ENCODE measurements around the gene GDF15. TPM values are rescaled to one million over a fixed set of nuclear protein-coding genes. Genes with fewer than 3 reads are reported as not detected.
A peak's percentile ranks its signal among the peaks of the same experiment; 100 is the strongest.
"Not testable (repeated sequence)": the region's sequence is repeated elsewhere in the genome, so short reads cannot be mapped to it uniquely, and the experiment has no call there.

GDF15 gene
- total RNA-seq, 2 donors from 2014 or later: 0.29 to 1.4 TPM

GRCh38 chr19:18353378-18354005, 32.5 kb upstream of the GDF15 start:
- DNase-seq (ENCODE audit: low spot score in 2 of 2) (no peak), ATAC-seq (no peak)
- Mint-ChIP-seq H3K9me3 (no peaks in the 10 kb centered on the region), H3K36me3 (peaks cover 4 to 10% of the 10 kb centered on the region in 2 donors), H3K27ac (peak overlapping the region; percentile 58 to 63)

DNA sequence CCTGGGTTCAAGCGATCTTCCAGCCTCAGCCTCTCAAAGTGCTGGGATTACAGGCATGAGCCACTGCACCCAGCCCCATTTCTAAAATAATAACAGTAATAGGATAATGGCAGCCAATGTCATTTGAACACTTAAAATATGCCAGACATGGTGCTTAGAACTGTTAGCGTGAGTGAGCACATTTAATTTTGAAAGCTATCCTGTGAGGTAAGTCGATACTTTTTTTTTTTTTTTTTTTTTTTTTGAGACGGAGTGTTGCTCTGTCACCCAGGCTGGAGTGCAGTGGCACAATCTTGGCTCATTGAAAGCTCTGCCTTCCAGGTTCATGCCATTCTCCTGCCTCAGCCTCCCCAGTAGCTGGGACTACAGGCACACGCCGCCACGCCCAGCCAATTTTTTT, 31.2 kb upstream of the GDF15 start:
- not testable (repeated sequence) for H3K36me3 Mint-ChIP-seq; H3K27ac Mint-ChIP-seq; DNase-seq (ENCODE audit: low spot score in 2 of 2); ATAC-seq; H3K9me3 Mint-ChIP-seq

DNA sequence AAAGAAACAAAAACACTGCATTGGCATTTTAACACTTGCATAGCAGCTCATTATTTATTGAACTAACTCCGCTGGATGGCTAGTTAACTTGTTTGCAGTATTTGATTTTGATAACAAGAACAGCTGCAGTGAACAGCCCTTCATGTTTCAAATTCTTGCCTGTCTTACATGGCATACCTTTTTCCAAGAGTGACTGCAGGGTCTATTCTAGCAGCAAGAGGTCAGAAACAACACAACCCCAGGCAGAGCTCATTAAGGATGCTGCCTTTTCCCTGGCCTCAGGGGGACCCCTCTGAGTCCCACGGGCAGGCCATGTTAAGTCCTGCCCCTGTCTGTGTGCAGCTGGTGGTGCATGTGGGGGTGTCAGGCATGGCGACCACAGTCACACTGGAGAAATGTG, 28.9 kb upstream of the GDF15 start:
- Mint-ChIP-seq H3K9me3 (no peaks in the 10 kb centered on the region), H3K27ac (no peak overlapping the region), H3K36me3 (peaks cover 10% of the 10 kb centered on the region in 2 donors)
- ATAC-seq: no peak
- DNase-seq (ENCODE audit: low spot score in 2 of 2): no peak

- H3K9me3 Mint-ChIP-seq: no peaks in the 10 kb centered on the region
- no peak overlapping the region for H3K27ac Mint-ChIP-seq
- peaks cover 11 to 16% of the 10 kb centered on the region in 2 donors for H3K36me3 Mint-ChIP-seq
- ATAC-seq (no peak), DNase-seq (ENCODE audit: low spot score in 2 of 2) (no peak)
Measured at GRCh38 chr19:18361646-18362045, 24.3 kb upstream of the GDF15 start.

DNA sequence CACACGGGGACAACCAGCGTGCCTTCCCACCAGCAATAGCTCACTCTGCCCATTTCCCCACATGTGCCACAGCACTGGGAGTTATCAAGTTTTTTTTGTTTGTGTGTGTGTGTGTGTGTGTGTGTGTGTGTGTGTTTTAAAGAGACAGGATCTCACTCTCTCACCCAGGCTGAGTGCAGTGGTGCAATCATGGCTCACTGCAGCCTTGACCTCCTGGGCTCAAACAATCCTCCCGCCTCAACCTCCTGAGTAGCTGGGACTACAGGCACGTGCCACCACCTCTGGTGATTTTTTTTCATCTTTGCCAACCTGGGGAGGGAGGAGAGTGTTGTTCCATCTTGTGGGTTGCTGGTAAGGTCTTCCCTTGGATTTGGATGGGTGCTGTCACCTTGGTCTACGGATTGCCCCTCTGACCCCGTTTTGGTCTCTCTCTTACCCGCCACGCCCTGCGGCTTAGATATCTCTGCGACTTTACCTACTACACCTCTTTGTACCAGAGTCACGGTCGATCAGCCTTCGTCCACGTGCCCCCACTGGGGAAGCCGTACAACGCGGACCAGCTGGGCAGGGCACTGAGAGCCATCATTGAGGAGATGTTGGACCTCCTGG, 22.9 kb upstream of the GDF15 start:
- no peak for ATAC-seq

DNA sequence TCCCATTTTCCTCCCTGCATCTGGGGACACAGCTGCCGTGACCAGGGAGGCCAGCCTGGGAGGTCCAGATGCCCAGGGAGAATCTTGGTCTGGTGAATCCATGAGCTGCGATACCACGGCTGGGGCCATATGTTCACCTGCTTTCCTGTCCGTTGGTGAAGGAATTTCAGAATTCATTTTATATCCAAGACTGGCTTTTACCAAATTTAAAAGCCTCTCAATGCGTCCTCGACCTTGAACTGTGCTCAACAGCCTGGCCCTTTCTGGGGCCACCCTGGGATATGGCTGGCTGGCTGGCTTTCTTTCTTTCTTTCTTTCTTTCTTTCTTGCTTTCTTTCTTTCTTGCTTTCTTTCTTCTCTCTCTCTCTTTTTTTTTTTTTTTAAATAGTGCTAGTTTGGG, 22.2 kb upstream of the GDF15 start:
- Mint-ChIP-seq H3K9me3 (no peaks in the 10 kb centered on the region), H3K27ac (peak overlapping the region in 1 of 2 donors; percentile 65), H3K36me3 (peaks cover 6 to 12% of the 10 kb centered on the region in 2 donors)
- DNase-seq (ENCODE audit: low spot score in 2 of 2) (no peak), ATAC-seq (no peak)

More for the DNA sequence above, 22.9 kb upstream of the GDF15 start:
- Mint-ChIP-seq H3K9me3 (no peaks in the 10 kb centered on the region), H3K27ac (peak overlapping the region in 1 of 2 donors; percentile 65), H3K36me3 (peaks cover 6 to 12% of the 10 kb centered on the region in 2 donors)
- DNase-seq (ENCODE audit: low spot score in 2 of 2): no peak

DNA sequence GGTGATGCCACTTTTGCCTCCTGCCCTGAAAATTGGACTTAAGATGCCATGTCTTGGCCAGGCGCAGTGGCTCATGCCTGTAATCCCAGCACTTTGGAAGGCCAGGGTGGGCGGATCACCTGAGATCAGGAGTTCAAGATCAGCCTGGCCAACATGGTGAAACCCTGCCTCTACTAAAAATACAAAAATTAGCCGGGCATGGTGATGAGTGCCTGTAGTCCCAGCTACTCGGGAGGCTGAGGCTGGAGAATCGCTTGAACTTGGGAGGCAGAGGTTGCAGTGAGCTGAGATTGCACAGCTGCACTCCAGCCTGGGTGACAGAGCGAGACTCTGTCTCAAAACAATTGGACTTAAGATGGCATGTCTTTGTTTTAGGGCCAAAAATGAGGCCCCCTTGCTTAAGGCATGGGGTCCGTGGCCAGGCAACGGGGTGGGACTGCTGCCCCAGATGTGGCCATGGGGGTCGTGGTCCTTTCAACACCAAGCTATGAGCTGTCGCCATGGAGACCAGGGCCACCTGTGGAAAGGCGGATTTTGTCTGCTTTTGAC, 21.6 kb upstream of the GDF15 start:
- peak overlapping the region in 1 of 2 donors; percentile 65 for H3K27ac Mint-ChIP-seq
- peaks cover 6 to 12% of the 10 kb centered on the region in 2 donors for H3K36me3 Mint-ChIP-seq
- not testable (repeated sequence) for H3K9me3 Mint-ChIP-seq; ATAC-seq; DNase-seq (ENCODE audit: low spot score in 2 of 2)

DNA sequence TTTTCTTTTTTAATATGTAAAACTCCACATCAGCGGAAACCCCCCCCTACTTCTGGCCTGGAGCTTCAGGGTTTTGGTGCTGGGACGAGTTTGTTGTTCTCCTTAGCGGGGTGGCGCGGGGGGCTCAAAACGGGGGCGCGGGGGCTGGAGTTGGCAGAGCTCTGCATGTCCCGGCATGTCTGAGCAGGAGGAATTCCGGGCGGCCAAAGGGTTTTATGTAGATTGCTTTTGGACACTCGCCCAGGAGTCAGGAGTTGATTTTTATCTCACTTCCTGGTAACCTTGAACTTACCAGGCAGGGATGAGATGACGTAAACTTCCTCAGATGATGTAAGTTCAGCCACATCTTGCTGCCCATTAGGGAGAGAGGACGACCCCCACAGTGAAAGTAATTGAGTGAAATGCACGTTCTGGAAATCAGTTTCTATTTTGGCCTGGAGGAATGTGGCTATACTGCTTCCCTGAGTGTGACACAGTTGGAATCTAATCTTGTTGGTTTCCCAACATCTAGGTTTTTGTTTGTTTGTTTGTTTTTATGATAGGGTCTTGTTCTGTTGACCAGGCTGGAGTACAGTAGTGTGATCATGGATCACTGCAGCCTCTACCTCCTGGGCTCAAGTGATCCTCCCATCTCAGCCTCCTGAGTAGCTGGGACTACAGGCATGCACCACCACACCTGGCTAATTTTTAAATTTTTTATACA, 21.0 kb upstream of the GDF15 start:
- Mint-ChIP-seq H3K27ac (peak overlapping the region; percentile 29 to 65), H3K36me3 (peaks cover 6 to 12% of the 10 kb centered on the region in 2 donors), H3K9me3 (no peaks in the 10 kb centered on the region)
- DNase-seq (ENCODE audit: low spot score in 2 of 2) (no peak), ATAC-seq (no peak)

- DNase-seq (ENCODE audit: low spot score in 2 of 2) (no peak), ATAC-seq (peak in 1 of 2 donors; percentile 36)
- H3K9me3 Mint-ChIP-seq: no peaks in the 10 kb centered on the region
- H3K36me3 Mint-ChIP-seq: peaks cover 6 to 12% of the 10 kb centered on the region in 2 donors
- H3K27ac Mint-ChIP-seq: peak overlapping the region; percentile 22 to 41
Measured at GRCh38 chr19:18366021-18366435, 19.9 kb upstream of the GDF15 start.

- peaks cover 2 to 6% of the 10 kb centered on the region in 2 donors for H3K36me3 Mint-ChIP-seq
- H3K27ac Mint-ChIP-seq: no peak overlapping the region
- ATAC-seq (no peak), DNase-seq (ENCODE audit: low spot score in 2 of 2) (no peak)
- no peaks in the 10 kb centered on the region for H3K9me3 Mint-ChIP-seq
Measured at GRCh38 chr19:18368504-18369222, 17.3 kb upstream of the GDF15 start.

GRCh38 chr19:18373407-18373891, 12.5 kb upstream of the GDF15 start:
- ATAC-seq: no peak
- DNase-seq (ENCODE audit: low spot score in 2 of 2): no peak

DNA sequence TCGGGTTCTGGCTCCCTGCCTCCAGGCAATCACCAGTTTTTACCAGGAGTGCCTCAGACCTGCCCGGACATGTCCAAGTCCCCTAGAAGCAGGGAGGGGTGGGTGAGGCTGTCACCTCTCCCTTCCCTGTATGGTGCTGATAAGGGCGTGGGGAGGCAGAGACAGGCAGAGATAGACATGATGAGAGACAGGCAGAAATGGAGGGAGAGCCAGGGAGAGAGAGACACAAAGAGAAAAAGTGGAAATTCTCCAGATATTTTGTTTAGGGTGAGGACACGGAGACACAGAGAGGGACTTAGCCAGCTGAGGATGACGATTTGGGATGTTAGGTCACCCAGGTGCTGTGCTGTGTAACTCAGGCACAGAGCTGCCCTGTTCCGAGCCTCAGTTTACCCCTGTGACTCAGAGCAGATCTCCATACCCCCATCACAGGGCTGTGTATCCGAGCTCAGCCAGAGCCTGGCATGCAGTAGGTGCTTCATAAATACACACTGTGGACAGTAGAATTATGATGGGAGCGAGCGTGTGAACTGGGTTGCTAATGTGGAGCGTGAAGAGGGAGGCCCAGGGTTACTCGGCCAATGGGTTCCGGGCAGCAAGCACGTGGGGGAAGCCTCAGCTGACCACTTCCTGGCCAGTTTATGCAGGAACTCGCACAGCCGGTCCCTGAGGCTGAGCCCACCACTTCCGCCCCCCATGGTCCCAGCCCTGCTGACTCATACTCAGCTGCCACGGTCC, 11.9 kb upstream of the GDF15 start:
- DNase-seq (ENCODE audit: low spot score in 2 of 2): peak in 1 of 2 donors; percentile 92
- Mint-ChIP-seq H3K9me3 (no peaks in the 10 kb centered on the region), H3K36me3 (no peaks in the 10 kb centered on the region), H3K27ac (peak overlapping the region; percentile 41 to 91)
- ATAC-seq: peak; percentile 63 to 98

More at GRCh38 chr19:18373407-18373891, 12.5 kb upstream of the GDF15 start:
- no peaks in the 10 kb centered on the region for H3K9me3 Mint-ChIP-seq
- no peaks in the 10 kb centered on the region for H3K36me3 Mint-ChIP-seq
- peak overlapping the region; percentile 74 to 91 for H3K27ac Mint-ChIP-seq

- no peak for DNase-seq (ENCODE audit: low spot score in 2 of 2)
- Mint-ChIP-seq H3K36me3 (no peaks in the 10 kb centered on the region), H3K9me3 (no peaks in the 10 kb centered on the region), H3K27ac (no peak overlapping the region)
- no peak for ATAC-seq
Measured at GRCh38 chr19:18377026-18377425, 8.9 kb upstream of the GDF15 start.

DNA sequence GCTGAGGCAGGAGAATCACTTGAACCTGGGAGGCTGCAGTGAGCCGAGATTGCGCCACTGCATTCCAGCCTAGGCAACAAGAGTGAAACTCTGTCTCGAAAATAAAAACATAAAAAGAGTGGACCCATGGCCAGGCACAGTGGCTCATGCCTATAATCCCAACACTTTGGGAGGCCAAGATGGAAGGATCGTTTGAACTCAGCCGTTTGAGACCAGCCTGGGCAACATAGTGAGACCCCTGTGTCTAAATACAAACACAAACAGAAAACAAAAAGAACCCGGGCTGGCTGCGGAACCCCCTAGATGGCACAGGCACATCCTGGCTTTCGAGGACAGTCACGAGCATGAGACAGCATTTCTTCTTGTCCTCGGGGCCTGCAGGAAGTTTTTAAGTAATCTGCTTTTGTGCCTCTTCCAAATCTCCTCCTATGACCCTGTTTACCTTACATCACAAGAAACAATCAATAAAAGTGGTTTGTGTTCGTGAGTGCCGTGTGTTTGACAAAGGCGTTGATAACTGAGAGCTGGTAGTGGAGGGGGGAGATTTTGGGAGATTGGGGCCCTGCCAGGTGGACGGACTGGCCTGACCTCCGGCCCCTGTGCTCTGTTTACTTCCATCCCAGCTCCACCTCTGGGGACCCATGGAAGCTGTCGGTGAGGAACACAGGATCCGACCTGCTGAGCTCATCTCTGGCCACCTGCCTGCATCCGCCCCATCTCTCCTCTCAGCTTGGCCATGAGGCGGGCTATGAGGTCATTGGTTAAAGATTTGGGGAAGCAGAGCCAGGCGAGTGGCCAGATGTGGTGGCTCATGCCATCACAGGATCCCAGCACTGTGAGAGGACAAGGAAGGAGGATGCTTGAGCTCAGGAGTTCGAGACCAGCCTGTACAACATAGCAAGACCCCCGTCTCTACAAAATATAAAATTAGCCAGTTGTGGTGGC, 5.9 kb upstream of the GDF15 start:
- ATAC-seq (no peak), DNase-seq (ENCODE audit: low spot score in 2 of 2) (no peak)
- Mint-ChIP-seq H3K27ac (no peak overlapping the region), H3K36me3 (no peaks in the 10 kb centered on the region), H3K9me3 (no peaks in the 10 kb centered on the region)

DNA sequence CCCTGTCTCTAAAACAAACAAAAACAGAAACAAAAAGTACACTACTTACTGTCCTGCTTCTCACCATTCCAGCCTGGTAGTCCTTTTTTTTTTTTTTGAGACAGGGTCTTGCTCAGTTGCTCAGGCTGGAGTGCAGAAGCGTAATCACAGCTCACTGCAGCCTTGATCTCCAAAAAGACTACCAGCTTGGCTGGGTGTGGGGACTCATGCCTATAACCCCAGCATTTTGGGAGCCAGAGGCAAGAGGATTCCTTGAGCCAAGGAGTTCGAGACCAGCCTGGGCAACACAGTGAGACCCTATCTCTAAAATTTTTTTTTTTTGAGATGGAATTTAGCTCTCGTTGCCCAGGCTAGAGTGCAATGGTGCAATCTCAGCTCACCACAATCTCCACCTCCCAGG, 5.1 kb upstream of the GDF15 start:
- no peaks in the 10 kb centered on the region for H3K36me3 Mint-ChIP-seq
- DNase-seq (ENCODE audit: low spot score in 2 of 2) (no peak), ATAC-seq (no peak)
- no peak overlapping the region for H3K27ac Mint-ChIP-seq
- no peaks in the 10 kb centered on the region for H3K9me3 Mint-ChIP-seq
